C4-2B (cell line): ENCODE results near the gene SEMA5A.

Experiments used
- ZFX ChIP-seq: fragments of 450-650 bp; IDR thresholded peaks from 2 replicates; pipeline ENCODE4 v1.6.1; 2017
- TF ChIP-seq, protein P1 (sequence below): fragments of 450-650 bp; conservative IDR thresholded peaks from 2 replicates; pipeline ENCODE4 v1.5.1; 2017; ENCODE audit warnings: mild to moderate bottlenecking

- TF ChIP-seq, protein P1, sequence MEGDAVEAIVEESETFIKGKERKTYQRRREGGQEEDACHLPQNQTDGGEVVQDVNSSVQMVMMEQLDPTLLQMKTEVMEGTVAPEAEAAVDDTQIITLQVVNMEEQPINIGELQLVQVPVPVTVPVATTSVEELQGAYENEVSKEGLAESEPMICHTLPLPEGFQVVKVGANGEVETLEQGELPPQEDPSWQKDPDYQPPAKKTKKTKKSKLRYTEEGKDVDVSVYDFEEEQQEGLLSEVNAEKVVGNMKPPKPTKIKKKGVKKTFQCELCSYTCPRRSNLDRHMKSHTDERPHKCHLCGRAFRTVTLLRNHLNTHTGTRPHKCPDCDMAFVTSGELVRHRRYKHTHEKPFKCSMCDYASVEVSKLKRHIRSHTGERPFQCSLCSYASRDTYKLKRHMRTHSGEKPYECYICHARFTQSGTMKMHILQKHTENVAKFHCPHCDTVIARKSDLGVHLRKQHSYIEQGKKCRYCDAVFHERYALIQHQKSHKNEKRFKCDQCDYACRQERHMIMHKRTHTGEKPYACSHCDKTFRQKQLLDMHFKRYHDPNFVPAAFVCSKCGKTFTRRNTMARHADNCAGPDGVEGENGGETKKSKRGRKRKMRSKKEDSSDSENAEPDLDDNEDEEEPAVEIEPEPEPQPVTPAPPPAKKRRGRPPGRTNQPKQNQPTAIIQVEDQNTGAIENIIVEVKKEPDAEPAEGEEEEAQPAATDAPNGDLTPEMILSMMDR, result no peak
- no peak for TF ChIP-seq ZFX
Observed at GRCh38 chr5:9245071-9245470, 300.8 kb downstream of the SEMA5A start.
